ENCODE results near the gene RUNX1. TPM values are rescaled to one million over a fixed set of nuclear protein-coding genes. Genes with fewer than 3 reads are reported as not detected.

RUNX1 gene
- total and polyA plus RNA-seq, 2 of the 13 experiments (the other 11 are each of a cell fraction or from before 2014, with no cell fraction given): 5.4 to 6.4 TPM

DNA sequence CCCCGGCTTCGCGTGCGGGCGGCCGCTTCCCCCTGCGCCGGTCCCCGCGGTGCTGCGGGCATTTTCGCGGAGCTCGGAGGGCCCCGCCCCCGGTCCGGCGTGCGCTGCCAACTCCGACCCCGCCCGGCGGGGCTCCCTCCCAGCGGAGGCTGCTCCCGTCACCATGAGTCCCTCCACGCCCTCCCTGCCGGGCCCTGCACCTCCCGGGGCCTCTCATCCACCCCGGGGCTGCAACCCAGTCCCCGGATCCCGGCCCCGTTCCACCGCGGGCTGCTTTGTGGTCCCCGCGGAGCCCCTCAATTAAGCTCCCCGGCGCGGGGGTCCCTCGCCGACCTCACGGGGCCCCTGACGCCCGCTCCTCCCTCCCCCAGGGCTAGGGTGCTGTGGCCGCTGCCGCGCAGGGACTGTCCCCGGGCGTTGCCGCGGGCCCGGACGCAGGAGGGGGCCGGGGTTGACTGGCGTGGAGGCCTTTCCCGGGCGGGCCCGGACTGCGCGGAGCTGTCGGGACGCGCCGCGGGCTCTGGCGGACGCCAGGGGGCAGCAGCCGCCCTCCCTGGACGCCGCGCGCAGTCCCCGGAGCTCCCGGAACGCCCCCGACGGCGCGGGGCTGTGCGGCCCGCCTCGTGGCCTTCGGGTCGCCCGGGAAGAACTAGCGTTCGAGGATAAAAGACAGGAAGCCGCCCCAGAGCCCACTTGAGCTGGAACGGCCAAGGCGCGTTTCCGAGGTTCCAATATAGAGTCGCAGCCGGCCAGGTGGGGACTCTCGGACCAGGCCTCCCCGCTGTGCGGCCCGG lies 159.2 kb downstream of the RUNX1 start (continued):
- TF ChIP-seq, protein P1, sequence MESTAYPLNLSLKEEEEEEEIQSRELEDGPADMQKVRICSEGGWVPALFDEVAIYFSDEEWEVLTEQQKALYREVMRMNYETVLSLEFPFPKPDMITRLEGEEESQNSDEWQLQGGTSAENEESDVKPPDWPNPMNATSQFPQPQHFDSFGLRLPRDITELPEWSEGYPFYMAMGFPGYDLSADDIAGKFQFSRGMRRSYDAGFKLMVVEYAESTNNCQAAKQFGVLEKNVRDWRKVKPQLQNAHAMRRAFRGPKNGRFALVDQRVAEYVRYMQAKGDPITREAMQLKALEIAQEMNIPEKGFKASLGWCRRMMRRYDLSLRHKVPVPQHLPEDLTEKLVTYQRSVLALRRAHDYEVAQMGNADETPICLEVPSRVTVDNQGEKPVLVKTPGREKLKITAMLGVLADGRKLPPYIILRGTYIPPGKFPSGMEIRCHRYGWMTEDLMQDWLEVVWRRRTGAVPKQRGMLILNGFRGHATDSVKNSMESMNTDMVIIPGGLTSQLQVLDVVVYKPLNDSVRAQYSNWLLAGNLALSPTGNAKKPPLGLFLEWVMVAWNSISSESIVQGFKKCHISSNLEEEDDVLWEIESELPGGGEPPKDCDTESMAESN (CRISPR knock-in tag; conservative IDR thresholded peaks at IDR 0.05): peak; percentile 54; the same call in 1 of the 2 replicates
- TF ChIP-seq KDM5A (IDR thresholded peaks at IDR 0.05; ENCODE audit: borderline replicate concordance, low read length): 0 out of 2 replicates have a peak, but pooled peaks have one; percentile 47
- no peak for TF ChIP-seq IRX3 (CRISPR knock-in tag; IDR thresholded peaks at IDR 0.05; ENCODE audit: borderline replicate concordance, low read depth)
- TF ChIP-seq ZBTB25 (CRISPR knock-in tag; IDR thresholded peaks at IDR 0.05): peak; percentile 6; the same call in 1 of the 2 replicates
- TF ChIP-seq MEIS2 (CRISPR knock-in tag; IDR thresholded peaks at IDR 0.05): no peak
- 0 out of 2 replicates have a peak, but pooled peaks have one; percentile 51 for TF ChIP-seq ZNF513 (CRISPR knock-in tag; conservative IDR thresholded peaks at IDR 0.05)
- TF ChIP-seq, protein P2, sequence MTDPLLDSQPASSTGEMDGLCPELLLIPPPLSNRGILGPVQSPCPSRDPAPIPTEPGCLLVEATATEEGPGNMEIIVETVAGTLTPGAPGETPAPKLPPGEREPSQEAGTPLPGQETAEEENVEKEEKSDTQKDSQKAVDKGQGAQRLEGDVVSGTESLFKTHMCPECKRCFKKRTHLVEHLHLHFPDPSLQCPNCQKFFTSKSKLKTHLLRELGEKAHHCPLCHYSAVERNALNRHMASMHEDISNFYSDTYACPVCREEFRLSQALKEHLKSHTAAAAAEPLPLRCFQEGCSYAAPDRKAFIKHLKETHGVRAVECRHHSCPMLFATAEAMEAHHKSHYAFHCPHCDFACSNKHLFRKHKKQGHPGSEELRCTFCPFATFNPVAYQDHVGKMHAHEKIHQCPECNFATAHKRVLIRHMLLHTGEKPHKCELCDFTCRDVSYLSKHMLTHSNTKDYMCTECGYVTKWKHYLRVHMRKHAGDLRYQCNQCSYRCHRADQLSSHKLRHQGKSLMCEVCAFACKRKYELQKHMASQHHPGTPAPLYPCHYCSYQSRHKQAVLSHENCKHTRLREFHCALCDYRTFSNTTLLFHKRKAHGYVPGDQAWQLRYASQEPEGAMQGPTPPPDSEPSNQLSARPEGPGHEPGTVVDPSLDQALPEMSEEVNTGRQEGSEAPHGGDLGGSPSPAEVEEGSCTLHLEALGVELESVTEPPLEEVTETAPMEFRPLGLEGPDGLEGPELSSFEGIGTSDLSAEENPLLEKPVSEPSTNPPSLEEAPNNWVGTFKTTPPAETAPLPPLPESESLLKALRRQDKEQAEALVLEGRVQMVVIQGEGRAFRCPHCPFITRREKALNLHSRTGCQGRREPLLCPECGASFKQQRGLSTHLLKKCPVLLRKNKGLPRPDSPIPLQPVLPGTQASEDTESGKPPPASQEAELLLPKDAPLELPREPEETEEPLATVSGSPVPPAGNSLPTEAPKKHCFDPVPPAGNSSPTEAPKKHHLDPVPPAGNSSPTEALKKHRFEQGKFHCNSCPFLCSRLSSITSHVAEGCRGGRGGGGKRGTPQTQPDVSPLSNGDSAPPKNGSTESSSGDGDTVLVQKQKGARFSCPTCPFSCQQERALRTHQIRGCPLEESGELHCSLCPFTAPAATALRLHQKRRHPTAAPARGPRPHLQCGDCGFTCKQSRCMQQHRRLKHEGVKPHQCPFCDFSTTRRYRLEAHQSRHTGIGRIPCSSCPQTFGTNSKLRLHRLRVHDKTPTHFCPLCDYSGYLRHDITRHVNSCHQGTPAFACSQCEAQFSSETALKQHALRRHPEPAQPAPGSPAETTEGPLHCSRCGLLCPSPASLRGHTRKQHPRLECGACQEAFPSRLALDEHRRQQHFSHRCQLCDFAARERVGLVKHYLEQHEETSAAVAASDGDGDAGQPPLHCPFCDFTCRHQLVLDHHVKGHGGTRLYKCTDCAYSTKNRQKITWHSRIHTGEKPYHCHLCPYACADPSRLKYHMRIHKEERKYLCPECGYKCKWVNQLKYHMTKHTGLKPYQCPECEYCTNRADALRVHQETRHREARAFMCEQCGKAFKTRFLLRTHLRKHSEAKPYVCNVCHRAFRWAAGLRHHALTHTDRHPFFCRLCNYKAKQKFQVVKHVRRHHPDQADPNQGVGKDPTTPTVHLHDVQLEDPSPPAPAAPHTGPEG (CRISPR knock-in tag; IDR thresholded peaks at IDR 0.05): peak; percentile 12; the same call in 1 of the 2 replicates
- TF ChIP-seq CBX1 (IDR thresholded peaks at IDR 0.05; ENCODE audit: low read depth): no peak
- no peak for TF ChIP-seq ZBTB42 (CRISPR knock-in tag; IDR thresholded peaks at IDR 0.05)
- TF ChIP-seq ZNF770 (CRISPR knock-in tag; IDR thresholded peaks at IDR 0.05): peak; percentile 38; the same call in 1 of the 2 replicates
- TF ChIP-seq ZNF724P (CRISPR knock-in tag; IDR thresholded peaks at IDR 0.05; ENCODE audit: borderline replicate concordance): 0 out of 2 replicates have a peak, but pooled peaks have one; percentile 28
- peak; percentile 53 for TF ChIP-seq SKI (IDR thresholded peaks at IDR 0.05; ENCODE audit: partially characterized antibody)
- TF ChIP-seq ZBTB7B (CRISPR knock-in tag; IDR thresholded peaks at IDR 0.05): peak; percentile 70; the same call in 1 of the 2 replicates

Measured in HepG2 (cell line).